Activated naive CD8-positive, alpha-beta T cell treated with anti-CD3 and anti-CD28 coated beads, Interleukin-2, amount 50 U/mL, for 24 hours (primary cell): ENCODE results near the gene ATXN7L3.
"Not testable (repeated sequence)": the region's sequence is repeated elsewhere in the genome, so short reads cannot be mapped to it uniquely, and the experiment has no call there.

ENCODE experiments used
- ATAC-seq: fragments of 150-1000 bp; cut with Tn5 transposase; one replicate; pipeline ENCODE4 v1.10.0; 2021
- DNase-seq: peaks from one replicate; pipeline ENCODE4 v3.0.0; 2021
- H3K27ac Mint-ChIP-seq: one replicate; pipeline ENCODE4 v1.8.0; 2021; ENCODE audit warnings: mild to moderate bottlenecking, mixed read lengths
- H3K27me3 Mint-ChIP-seq: one replicate; pipeline ENCODE4 v1.8.0; 2021; ENCODE audit warnings: mixed read lengths
- H3K36me3 Mint-ChIP-seq: one replicate; pipeline ENCODE4 v1.8.0; 2021; ENCODE audit warnings: low read depth, mixed read lengths
- H3K4me1 Mint-ChIP-seq: one replicate; pipeline ENCODE4 v1.8.0; 2021; ENCODE audit warnings: mixed read lengths
- H3K4me3 Mint-ChIP-seq: one replicate; pipeline ENCODE4 v1.8.0; 2021; ENCODE audit warnings: mild to moderate bottlenecking, moderate library complexity, mixed read lengths
- H3K9me3 Mint-ChIP-seq: one replicate; pipeline ENCODE4 v1.8.0; 2021; ENCODE audit warnings: mixed read lengths

ATXN7L3 gene

DNA sequence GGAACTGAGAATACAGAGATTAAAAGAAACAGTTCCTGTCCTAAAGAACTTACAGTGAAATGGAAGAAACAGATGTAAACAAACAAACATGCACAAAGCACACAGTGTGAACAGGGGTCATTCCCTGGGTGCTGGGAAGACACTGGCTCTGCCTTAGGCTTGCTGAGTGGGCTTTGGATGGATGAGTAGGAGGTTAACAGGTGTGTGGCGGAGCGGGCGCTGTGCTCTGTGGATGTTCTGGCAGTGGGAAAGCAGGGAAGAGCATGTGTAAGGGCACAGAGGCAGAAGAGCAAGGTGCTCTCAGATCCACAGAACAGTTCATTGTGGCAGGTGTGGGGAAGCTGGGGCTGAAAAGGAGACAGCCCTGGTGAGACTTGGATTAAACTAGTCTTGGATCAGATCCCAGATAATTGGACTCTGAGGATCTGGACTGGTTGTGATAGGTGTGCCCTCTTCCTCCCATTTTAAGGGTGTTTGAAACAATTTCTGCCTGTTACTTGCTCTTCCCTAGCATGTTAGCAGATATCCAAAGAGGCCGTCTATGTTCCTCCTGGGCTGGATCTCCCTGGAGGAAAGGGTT lies 49.8 kb downstream of the ATXN7L3 start:
- Mint-ChIP-seq H3K27me3 (no peaks in the 10 kb centered on the region), H3K36me3 (peaks cover 36% of the 10 kb centered on the region), H3K4me1 (no peaks in the 10 kb centered on the region), H3K4me3 (no peak overlapping the region), H3K27ac (no peak overlapping the region), H3K9me3 (no peaks in the 10 kb centered on the region)
- DNase-seq (no peak), ATAC-seq (no peak)

DNA sequence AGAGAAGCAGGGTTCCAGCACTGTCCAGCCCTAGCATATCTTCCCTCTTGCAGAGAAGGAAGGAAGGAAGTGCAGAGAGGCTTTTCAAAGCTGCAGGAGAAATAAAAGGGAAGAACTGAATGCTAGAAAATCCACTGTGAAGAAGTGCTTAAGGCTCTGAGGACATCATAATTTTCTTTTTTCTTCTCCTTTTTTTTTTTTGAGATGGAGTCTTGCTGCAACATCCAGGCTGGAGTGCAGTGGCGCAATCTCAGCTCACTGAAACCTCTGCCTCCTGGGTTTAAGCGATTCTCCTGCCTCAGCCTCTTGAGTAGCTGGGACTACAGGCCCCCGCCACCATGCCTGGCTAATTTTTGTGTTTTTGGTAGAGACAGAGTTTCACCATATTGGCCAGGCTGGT lies 50.6 kb downstream of the ATXN7L3 start:
- not testable (repeated sequence) for H3K4me3 Mint-ChIP-seq, H3K27me3 Mint-ChIP-seq, H3K27ac Mint-ChIP-seq, ATAC-seq, H3K4me1 Mint-ChIP-seq, DNase-seq, H3K9me3 Mint-ChIP-seq
- H3K36me3 Mint-ChIP-seq = peaks cover 36% of the 10 kb centered on the region

DNA sequence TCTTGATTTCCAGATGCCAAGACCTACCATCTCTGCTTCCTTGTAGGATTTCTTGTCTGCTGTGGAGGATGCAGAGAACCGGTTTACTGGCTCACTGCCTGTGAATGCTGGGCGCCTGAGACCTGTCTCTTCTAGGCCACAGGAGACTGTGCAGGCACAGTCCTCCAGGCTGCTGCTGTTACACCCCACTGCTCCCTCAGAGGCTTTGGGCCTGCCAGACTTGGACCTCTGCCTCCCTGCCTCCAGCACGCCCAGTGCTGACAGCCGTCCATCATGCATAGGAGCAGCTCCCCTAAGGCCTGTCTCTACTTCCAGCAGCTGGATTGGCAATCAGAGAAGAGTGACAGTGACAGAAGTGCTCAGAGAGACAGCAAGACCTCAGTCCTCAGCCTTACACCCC lies 51.9 kb downstream of the ATXN7L3 start:
- ATAC-seq (no peak), DNase-seq (no peak)
- Mint-ChIP-seq H3K4me1 (no peaks in the 10 kb centered on the region), H3K36me3 (peaks cover 33% of the 10 kb centered on the region), H3K27me3 (no peaks in the 10 kb centered on the region), H3K9me3 (no peaks in the 10 kb centered on the region), H3K4me3 (no peak overlapping the region), H3K27ac (no peak overlapping the region)

DNA sequence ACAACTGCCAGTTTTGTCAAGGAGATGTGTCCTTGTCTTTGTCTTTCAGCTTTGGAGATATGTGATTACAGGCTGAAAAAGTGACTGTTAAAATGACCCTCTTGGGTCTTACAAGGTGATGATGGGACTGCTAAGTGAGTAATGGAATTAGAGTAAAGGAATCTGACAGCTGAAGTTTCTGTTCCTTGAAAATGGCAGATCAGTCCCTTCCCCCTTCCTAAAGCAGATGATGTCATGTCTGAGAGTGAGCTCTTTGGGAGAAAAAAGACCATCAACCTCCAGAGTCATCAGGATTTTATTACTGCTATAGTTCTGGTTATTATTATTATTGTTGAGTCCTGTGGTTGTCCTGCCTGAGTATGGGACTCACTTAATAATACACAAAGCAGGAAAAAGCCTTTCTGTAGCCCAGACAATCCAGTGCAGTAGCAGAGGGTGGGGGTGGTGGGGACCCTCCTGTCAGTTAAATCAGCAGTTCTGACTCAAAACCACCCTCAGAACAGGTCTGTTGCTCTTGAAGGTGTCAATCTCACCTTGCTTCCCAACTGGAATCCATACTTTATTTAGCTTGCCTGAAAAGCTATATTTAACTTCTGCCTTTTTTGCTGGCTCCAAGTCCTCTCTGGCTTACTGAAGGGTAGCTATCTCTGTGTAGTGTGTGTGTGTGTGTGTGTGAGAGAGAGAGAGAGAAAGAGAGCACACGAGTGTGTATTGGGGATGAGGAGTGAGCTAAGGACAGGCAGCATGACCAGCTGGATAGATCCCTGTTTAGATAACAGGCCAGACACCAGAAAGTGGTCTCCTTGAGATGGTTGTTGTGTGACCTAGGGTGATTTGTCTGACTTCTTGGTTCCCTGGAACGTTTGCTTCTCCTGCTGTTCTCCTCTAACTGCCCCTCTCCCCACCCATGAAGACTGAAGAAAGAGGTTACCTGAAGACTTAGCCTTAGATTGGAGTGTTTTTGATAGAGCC lies 53.0 kb downstream of the ATXN7L3 start:
- H3K27ac Mint-ChIP-seq = no peak overlapping the region
- no peaks in the 10 kb centered on the region for H3K9me3 Mint-ChIP-seq
- DNase-seq (no peak), ATAC-seq (no peak)
- H3K4me3 Mint-ChIP-seq = no peak overlapping the region
- peaks cover 5% of the 10 kb centered on the region for H3K4me1 Mint-ChIP-seq
- peaks cover 27% of the 10 kb centered on the region for H3K36me3 Mint-ChIP-seq
- H3K27me3 Mint-ChIP-seq = no peaks in the 10 kb centered on the region

DNA sequence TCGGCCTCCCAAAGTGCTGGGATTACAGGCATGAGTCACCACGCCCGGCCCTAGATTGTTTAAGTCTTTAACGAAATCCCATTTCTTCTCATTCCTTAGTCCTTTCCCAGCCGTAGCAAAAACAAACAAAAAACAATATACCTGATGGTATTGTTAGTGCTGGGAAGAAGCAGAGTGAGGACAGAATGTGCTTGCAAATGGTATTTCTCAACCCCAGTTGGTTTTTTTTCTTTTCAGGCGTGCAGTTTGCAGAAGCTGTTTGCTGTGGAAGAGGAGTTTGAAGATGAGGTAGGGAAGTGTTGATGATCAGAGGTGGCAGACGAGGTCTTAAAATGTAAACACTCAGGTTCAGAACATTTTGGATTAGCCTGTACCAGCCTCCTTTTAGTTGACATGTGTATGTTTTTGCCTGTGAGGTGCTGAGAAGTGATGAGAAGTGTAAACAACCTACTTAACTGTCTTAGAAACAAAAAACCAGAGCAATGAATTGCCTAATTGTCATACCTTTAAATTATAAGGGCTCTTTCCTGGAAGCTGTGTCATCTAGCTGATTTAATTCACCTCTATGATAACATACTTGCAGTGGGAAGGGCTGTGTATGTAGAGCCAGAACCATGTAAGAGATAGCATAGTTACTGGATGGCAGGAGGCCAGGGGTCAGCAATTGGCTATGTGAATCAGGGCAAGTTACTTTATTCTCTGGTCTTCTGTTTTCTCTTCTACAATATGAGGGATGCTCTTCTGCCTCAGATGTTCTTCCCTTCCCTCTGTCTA lies 54.5 kb downstream of the ATXN7L3 start:
- Mint-ChIP-seq H3K27ac (no peak overlapping the region), H3K27me3 (no peaks in the 10 kb centered on the region), H3K36me3 (peaks cover 21% of the 10 kb centered on the region), H3K4me1 (peaks cover 11% of the 10 kb centered on the region), H3K9me3 (no peaks in the 10 kb centered on the region), H3K4me3 (no peak overlapping the region)
- ATAC-seq (no peak), DNase-seq (no peak)

DNA sequence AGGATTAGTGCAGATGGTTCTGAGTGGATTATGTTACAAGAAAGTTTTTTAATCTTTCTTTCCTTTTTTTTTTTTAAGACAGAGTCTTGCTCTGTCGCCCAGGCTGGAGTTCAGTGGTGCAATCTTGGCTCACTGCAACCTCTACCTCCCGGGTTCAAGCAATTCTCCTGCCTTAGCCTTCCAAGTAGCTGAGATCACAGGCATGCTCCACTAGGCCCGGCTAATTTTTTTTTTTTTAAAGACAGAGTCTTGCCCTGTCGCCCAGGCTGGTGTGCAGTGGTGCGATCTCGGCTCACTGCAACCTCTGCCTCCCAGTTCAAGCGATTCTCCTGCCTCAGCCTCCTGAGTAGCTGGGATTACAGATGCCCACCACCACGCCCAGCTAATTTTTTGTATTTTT lies 55.8 kb downstream of the ATXN7L3 start:
- Mint-ChIP-seq H3K36me3 (peaks cover 16% of the 10 kb centered on the region), H3K4me1 (peaks cover 12% of the 10 kb centered on the region)
- H3K27me3 Mint-ChIP-seq, DNase-seq, ATAC-seq, H3K9me3 Mint-ChIP-seq, H3K27ac Mint-ChIP-seq, H3K4me3 Mint-ChIP-seq: not testable (repeated sequence)
